MM.1S (cell line): ENCODE measurements around the gene PAPPA.

Source experiments
- CTCF ChIP-seq: fragments of 300-600 bp; sonication (generic); IDR thresholded peaks from 2 replicates; pipeline ENCODE4 v1.5.1; 2016; ENCODE audit warnings: antibody characterized with exemption, low read length, mixed read lengths
- EZH2 ChIP-seq: fragments of 300-600 bp; sonication (generic); optimal IDR thresholded peaks from 2 replicates; pipeline ENCODE3; 2017; ENCODE audit warnings: low read depth, mild to moderate bottlenecking, antibody characterized with exemption, low read length, mixed read lengths

DNA sequence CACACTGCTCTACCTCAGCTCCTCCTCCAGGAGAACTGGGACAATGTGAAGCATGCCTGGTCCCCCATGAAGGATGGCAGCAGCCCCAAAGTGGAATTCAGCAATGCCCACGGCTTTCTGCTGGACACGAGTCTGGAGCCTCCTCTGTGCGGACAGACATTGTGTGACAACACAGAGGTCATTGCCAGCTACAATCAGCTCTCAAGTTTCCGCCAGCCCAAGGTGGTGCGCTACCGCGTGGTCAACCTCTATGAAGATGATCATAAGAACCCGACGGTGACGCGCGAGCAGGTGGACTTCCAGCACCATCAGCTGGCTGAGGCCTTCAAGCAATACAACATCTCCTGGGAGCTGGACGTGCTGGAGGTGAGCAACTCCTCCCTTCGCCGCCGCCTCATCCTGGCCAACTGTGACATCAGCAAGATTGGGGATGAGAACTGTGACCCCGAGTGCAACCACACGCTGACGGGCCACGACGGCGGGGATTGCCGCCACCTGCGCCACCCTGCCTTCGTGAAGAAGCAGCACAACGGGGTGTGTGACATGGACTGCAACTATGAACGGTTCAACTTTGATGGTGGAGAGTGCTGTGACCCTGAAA is 34.1 kb downstream of the PAPPA start:
- TF ChIP-seq EZH2 (no peak), CTCF (no peak)
